Adrenal gland (tissue), 5 donors: ENCODE results near the gene FBXO21.

Source experiments
- POLR2A ChIP-seq, 2 donors: fragments of 450-650 bp; IDR thresholded peaks; one replicate each; pipeline ENCODE4 v1.6.1; 2017; ENCODE audit warnings: antibody characterized with exemption in 2 of 2, mild to moderate bottlenecking in 2 of 2, moderate library complexity in 1 of 2
- TF ChIP-seq, protein P1 (sequence below), 6 experiments: fragments of 450-650 bp in 4 of 6; fragments of 200-600 bp in 2 of 6; sonication (generic) in 1 of 6; IDR thresholded peaks; 1 replicate in 5 of 6; 2 replicates in 1 of 6; pipeline versions ENCODE4 v1.5.1 to v1.8.0; 2016 to 2021; ENCODE audit warnings: antibody characterized with exemption in 6 of 6, mild to moderate bottlenecking in 2 of 6, moderate library complexity in 1 of 6
- donor health status: DM: no; HTN: no; CAD: no.

DNA sequence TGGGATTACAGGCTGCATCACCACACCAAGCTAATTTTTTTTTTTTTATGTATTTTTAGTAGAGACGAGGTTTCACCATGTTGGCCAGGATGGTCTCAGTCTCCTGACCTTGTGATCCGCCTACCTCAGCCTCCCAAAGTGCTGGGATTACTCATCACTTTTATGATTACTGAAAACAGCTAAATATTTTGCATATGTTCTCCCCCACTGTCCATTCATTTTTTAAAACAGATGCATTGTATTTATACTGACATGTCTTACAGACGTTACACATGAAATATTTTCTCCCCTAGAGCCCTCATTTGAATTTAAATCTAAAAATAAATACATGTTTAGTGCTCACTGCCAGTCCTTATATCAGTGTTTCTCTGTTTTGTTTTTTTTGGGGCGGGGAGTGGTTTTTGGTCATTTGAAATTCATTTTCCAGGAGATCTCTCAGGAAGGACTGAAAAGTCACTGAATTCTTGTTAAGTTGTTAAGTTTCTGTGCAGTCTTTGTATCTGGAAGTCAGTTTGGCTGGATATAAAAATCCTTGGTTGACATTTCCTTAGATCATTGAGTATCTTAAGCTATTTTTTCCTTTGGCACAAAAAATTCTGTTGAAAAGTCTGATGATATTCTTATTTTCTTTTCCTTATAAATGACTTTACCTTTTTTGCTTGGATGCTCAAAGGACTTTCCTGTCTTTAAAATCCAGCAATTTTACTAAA, 9.4 kb downstream of the FBXO21 start:
- TF ChIP-seq, protein P1, sequence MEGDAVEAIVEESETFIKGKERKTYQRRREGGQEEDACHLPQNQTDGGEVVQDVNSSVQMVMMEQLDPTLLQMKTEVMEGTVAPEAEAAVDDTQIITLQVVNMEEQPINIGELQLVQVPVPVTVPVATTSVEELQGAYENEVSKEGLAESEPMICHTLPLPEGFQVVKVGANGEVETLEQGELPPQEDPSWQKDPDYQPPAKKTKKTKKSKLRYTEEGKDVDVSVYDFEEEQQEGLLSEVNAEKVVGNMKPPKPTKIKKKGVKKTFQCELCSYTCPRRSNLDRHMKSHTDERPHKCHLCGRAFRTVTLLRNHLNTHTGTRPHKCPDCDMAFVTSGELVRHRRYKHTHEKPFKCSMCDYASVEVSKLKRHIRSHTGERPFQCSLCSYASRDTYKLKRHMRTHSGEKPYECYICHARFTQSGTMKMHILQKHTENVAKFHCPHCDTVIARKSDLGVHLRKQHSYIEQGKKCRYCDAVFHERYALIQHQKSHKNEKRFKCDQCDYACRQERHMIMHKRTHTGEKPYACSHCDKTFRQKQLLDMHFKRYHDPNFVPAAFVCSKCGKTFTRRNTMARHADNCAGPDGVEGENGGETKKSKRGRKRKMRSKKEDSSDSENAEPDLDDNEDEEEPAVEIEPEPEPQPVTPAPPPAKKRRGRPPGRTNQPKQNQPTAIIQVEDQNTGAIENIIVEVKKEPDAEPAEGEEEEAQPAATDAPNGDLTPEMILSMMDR (IDR thresholded peaks at IDR 0.05): no peak
- no peak for TF ChIP-seq POLR2A (IDR thresholded peaks at IDR 0.05)
